Ovary (tissue), 3 donors: ENCODE results near the gene ACER3.

Experiments
- EP300 ChIP-seq: sonication (generic); formaldehyde crosslinking; IDR thresholded peaks from one replicate; pipeline ENCODE4 v1.6.1; 2017; ENCODE audit warnings: antibody characterized with exemption
- POLR2A ChIP-seq: fragments of 450-650 bp; IDR thresholded peaks from one replicate; pipeline ENCODE4 v1.6.1; 2017; ENCODE audit warnings: antibody characterized with exemption, mild to moderate bottlenecking, moderate library complexity
- TF ChIP-seq, protein P1 (sequence below), 3 donors: fragments of 450-650 bp in 2 of 3; fragments of 200-600 bp in 1 of 3; IDR thresholded peaks; one replicate each; pipeline versions ENCODE4 v1.5.1 to v1.8.0; 2016 to 2022; ENCODE audit warnings: antibody characterized with exemption in 3 of 3, mild to moderate bottlenecking in 1 of 3
- donor health status: DM: no; HTN: no; CAD: no.

- TF ChIP-seq, protein P1, sequence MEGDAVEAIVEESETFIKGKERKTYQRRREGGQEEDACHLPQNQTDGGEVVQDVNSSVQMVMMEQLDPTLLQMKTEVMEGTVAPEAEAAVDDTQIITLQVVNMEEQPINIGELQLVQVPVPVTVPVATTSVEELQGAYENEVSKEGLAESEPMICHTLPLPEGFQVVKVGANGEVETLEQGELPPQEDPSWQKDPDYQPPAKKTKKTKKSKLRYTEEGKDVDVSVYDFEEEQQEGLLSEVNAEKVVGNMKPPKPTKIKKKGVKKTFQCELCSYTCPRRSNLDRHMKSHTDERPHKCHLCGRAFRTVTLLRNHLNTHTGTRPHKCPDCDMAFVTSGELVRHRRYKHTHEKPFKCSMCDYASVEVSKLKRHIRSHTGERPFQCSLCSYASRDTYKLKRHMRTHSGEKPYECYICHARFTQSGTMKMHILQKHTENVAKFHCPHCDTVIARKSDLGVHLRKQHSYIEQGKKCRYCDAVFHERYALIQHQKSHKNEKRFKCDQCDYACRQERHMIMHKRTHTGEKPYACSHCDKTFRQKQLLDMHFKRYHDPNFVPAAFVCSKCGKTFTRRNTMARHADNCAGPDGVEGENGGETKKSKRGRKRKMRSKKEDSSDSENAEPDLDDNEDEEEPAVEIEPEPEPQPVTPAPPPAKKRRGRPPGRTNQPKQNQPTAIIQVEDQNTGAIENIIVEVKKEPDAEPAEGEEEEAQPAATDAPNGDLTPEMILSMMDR (IDR thresholded peaks at IDR 0.05) = no peak
- TF ChIP-seq POLR2A (no peak), EP300 (no peak)
Observed at GRCh38 chr11:76838678-76839068, 22.0 kb upstream of the ACER3 start.
